Activated CD8-positive, alpha-beta T cell treated with anti-CD3 and anti-CD28 coated beads, Interleukin-2, amount 10 ng/mL, durations not matched to agents 7 days and 5 days (primary cell): ENCODE results near the gene EML1. TPM values are rescaled to one million over a fixed set of nuclear protein-coding genes. Genes with fewer than 3 reads are reported as not detected.

ENCODE experiments used
- ATAC-seq: fragments of 150-1000 bp; cut with Tn5 transposase; one replicate; pipeline ENCODE4 v1.10.0; 2021; ENCODE audit warnings: moderate library complexity
- CTCF ChIA-PET: fragments of 350-600 bp; sonication (Branson Sonifier 250); formaldehyde crosslinking; loops from one replicate; lab custom pipeline; 2021; ENCODE audit warnings: antibody characterized with exemption; lab: Charles Lee
- POLR2A ChIA-PET: fragments of 350-600 bp; sonication (Branson Sonifier 250); formaldehyde crosslinking; loops from one replicate; lab custom pipeline; 2021; ENCODE audit warnings: antibody characterized with exemption; lab: Charles Lee
- DNase-seq: peaks from one replicate; pipeline ENCODE4 v3.0.0-alpha.2; 2020
- H3K27ac Mint-ChIP-seq: one replicate; pipeline ENCODE4 v1.8.0; 2021; ENCODE audit warnings: mild to moderate bottlenecking, mixed read lengths
- H3K27me3 Mint-ChIP-seq: one replicate; pipeline ENCODE4 v1.8.0; 2021; ENCODE audit warnings: low read depth, mixed read lengths
- H3K36me3 Mint-ChIP-seq: one replicate; pipeline ENCODE4 v1.8.0; 2021; ENCODE audit warnings: low read depth, mixed read lengths
- H3K4me1 Mint-ChIP-seq: one replicate; pipeline ENCODE4 v1.8.0; 2021; ENCODE audit warnings: low read depth, mixed read lengths
- H3K4me3 Mint-ChIP-seq: one replicate; pipeline ENCODE4 v1.8.0; 2021; ENCODE audit warnings: mild to moderate bottlenecking, mixed read lengths
- H3K9me3 Mint-ChIP-seq: one replicate; pipeline ENCODE4 v1.8.0; 2022; ENCODE audit warnings: mixed read lengths; ENCODE audit not compliant: insufficient read depth
- total RNA-seq, 2 experiments: library from RNA; stranded (reverse); gene quantifications; one replicate each; pipeline ENCODE4 v1.2.3, GENCODE V29; 2021

EML1 gene
- total RNA-seq, 2 experiments from 2014 or later = not detected

GRCh38 chr14:99990268-99991170 lies 197.3 kb downstream of the EML1 start:
- Mint-ChIP-seq H3K27ac (no peak overlapping the region), H3K27me3 (peaks cover 6% of the 10 kb centered on the region), H3K36me3 (peaks cover 4% of the 10 kb centered on the region), H3K9me3 (peaks cover 6% of the 10 kb centered on the region), H3K4me3 (no peak overlapping the region), H3K4me1 (peaks cover 1% of the 10 kb centered on the region)
- DNase-seq = no peak
- no peak for ATAC-seq
- ChIA-PET POLR2A (no interaction called here), CTCF (interaction anchor here (0.9 kb wide), 1 partner anchor 9 kb away, joined by 3 read pairs; no protein-coding TSS in a partner anchor)

DNA sequence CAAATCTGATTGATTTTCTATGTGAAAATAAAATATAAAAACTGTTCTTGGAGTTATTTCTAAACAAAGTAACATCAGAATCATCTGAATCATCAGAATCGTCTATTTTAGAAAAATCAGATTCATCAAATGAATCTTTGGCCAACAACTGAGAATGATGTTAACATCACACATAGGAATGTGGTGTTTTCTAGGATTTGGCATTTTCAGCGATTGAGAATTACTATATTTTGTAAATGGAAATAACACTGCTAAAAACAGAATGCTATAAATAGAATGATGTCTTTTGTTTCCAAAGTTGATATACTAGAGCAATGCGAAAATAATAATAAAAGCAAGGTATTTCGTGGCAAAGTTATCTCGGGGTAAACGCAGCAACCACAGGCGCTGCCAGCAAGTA lies 198.1 kb downstream of the EML1 start:
- H3K27me3 Mint-ChIP-seq = peaks cover 6% of the 10 kb centered on the region
- no peak overlapping the region for H3K4me3 Mint-ChIP-seq
- POLR2A ChIA-PET = interaction anchor here (0.9 kb wide), 1 partner anchor 30 kb away, joined by 3 read pairs; no protein-coding TSS in a partner anchor
- peaks cover 4% of the 10 kb centered on the region for H3K36me3 Mint-ChIP-seq
- CTCF ChIA-PET = interaction anchor here (1.4 kb wide), 1 partner anchor 7 kb away, joined by 4 read pairs; no protein-coding TSS in a partner anchor
- peaks cover 5% of the 10 kb centered on the region for H3K9me3 Mint-ChIP-seq
- no peak overlapping the region for H3K27ac Mint-ChIP-seq
- ATAC-seq = no peak
- no peak for DNase-seq
- H3K4me1 Mint-ChIP-seq = peaks cover 8% of the 10 kb centered on the region

Other genes starting within 250 kb of the EML1 start
- 1 to 10 TPM; 7.5 to 8.9 TPM for gene CCDC85C, start 189.2 kb upstream of the EML1 start, total RNA-seq
- gene HHIPL1, start 148.3 kb upstream of the EML1 start, total RNA-seq = not detected
- not detected for gene CYP46A1, start 109.1 kb upstream of the EML1 start, total RNA-seq